IMR-90 (cell line): ENCODE results near the gene C15orf61. TPM values are rescaled to one million over a fixed set of nuclear protein-coding genes. Genes with fewer than 3 reads are reported as not detected.
A peak's percentile ranks its signal among the peaks of the same experiment; 100 is the strongest.

Source experiments
- ATAC-seq: fragments of 200-7000 bp; cut with Tn5 transposase; 2 replicates; pipeline ENCODE4 v1.9.1; 2020; ENCODE audit warnings: low read depth, mild to moderate bottlenecking, moderate library complexity
- BruUV-seq: library from RNA; stranded (reverse); fragments of 400-500 nt; replicated peaks from 2 replicates; lab custom pipeline; 2021; lab: Mats Ljungman, UMichigan
- CTCF ChIA-PET: fragments of 300-600 bp; formaldehyde crosslinking; extraction: SDS; loops from one replicate; lab custom pipeline; 2021; ENCODE audit warnings: antibody characterized with exemption; lab: Yijun Ruan, JAX
- POLR2A ChIA-PET: fragments of 300-600 bp; sonication (Branson Sonifier 250); formaldehyde crosslinking; loops from one replicate; lab custom pipeline; 2022; ENCODE audit warnings: antibody characterized with exemption; ENCODE audit not compliant: unreplicated experiment; lab: Charles Lee
- DNase-seq: peaks from one replicate; pipeline ENCODE4 v3.0.0; 2013
- H2AFZ ChIP-seq: replicated peaks from 2 replicates; pipeline ENCODE3; 2013; ENCODE audit warnings: low read length, mild to moderate bottlenecking; ENCODE audit not compliant: poor library complexity
- H2AK5ac ChIP-seq: 2 replicates; pipeline ENCODE4 v1.6.1; 2013; ENCODE audit warnings: low read depth, low read length, inconsistent platforms
- H2AK9ac ChIP-seq: replicated peaks from 2 replicates; pipeline ENCODE3; 2013; ENCODE audit warnings: mild to moderate bottlenecking, low read depth, low read length, moderate library complexity; ENCODE audit not compliant: poor library complexity
- H2BK120ac ChIP-seq: 2 replicates; pipeline ENCODE4 v1.6.1; 2013; ENCODE audit warnings: low read depth, low read length, inconsistent platforms
- H2BK15ac ChIP-seq: 3 replicates; pipeline ENCODE4 v1.6.1; 2013; ENCODE audit warnings: low read depth, low read length, inconsistent platforms
- H2BK20ac ChIP-seq: 2 replicates; pipeline ENCODE4 v1.6.1; 2013; ENCODE audit warnings: low read depth, mild to moderate bottlenecking, inconsistent platforms, low read length, moderate library complexity
- H2BK5ac ChIP-seq: 2 replicates; pipeline ENCODE4 v1.6.1; 2013; ENCODE audit warnings: mild to moderate bottlenecking, low read depth, low read length, inconsistent platforms; ENCODE audit not compliant: poor library complexity, severe bottlenecking
- H3K14ac ChIP-seq: replicated peaks from 2 replicates; pipeline ENCODE4 v1.6.1; 2013; ENCODE audit warnings: low read depth, low read length, inconsistent platforms
- H3K18ac ChIP-seq: 2 replicates; pipeline ENCODE4 v1.6.1; 2013; ENCODE audit warnings: low read depth, low read length, control low read depth
- H3K23ac ChIP-seq: 2 replicates; pipeline ENCODE4 v1.6.1; 2013; ENCODE audit warnings: low read depth, low read length, inconsistent platforms
- H3K27ac ChIP-seq: 2 replicates; pipeline ENCODE4 v1.5.1; 2013; ENCODE audit warnings: mild to moderate bottlenecking, control low read depth, low read length; ENCODE audit not compliant: insufficient read depth
- H3K27me3 ChIP-seq: 2 replicates; pipeline ENCODE4 v1.6.1; 2013; ENCODE audit warnings: low read length; ENCODE audit not compliant: control insufficient read depth, insufficient read depth
- H3K36me3 ChIP-seq: 2 replicates; pipeline ENCODE4 v1.6.1; 2013; ENCODE audit warnings: low read length, mixed read lengths; ENCODE audit not compliant: control insufficient read depth, insufficient read depth
- H3K4ac ChIP-seq: 2 replicates; pipeline ENCODE4 v1.6.1; 2013; ENCODE audit warnings: low read depth, low read length, inconsistent platforms
- H3K4me1 ChIP-seq: 2 replicates; pipeline ENCODE4 v1.6.1; 2013; ENCODE audit warnings: low read length, mixed read lengths; ENCODE audit not compliant: control insufficient read depth, insufficient read depth
- H3K4me2 ChIP-seq: 2 replicates; pipeline ENCODE4 v1.6.1; 2013; ENCODE audit warnings: low read depth, mild to moderate bottlenecking, control low read depth, low read length, moderate library complexity
- H3K4me3 ChIP-seq: 2 replicates; pipeline ENCODE4 v1.5.1; 2013; ENCODE audit warnings: low read depth, mild to moderate bottlenecking, control low read depth, low read length, moderate library complexity; ENCODE audit not compliant: insufficient read depth
- H3K56ac ChIP-seq: 2 replicates; pipeline ENCODE4 v1.6.1; 2013; ENCODE audit warnings: low read length, inconsistent platforms; ENCODE audit not compliant: insufficient read depth; ENCODE audit errors: extremely low read depth
- H3K79me1 ChIP-seq, 2 experiments: 2 replicates each; pipeline ENCODE4 v1.6.1; 2013; ENCODE audit warnings: low read length in 2 of 2, inconsistent platforms in 1 of 2, low read depth in 1 of 2
- H3K9ac ChIP-seq: 2 replicates; pipeline ENCODE4 v1.6.1; 2013; ENCODE audit warnings: low read depth, low read length, control low read depth
- H3K9me1 ChIP-seq: 2 replicates; pipeline ENCODE4 v1.6.1; 2013; ENCODE audit warnings: low read length, inconsistent platforms; ENCODE audit not compliant: insufficient read depth
- H3K9me3 ChIP-seq: 2 replicates; pipeline ENCODE4 v1.6.1; 2013; ENCODE audit warnings: low read length; ENCODE audit not compliant: control insufficient read depth, insufficient read depth
- H4K20me1 ChIP-seq: 2 replicates; pipeline ENCODE4 v1.6.1; 2013; ENCODE audit warnings: low read length, inconsistent platforms; ENCODE audit not compliant: insufficient read depth
- H4K5ac ChIP-seq: 2 replicates; pipeline ENCODE4 v1.6.1; 2013; ENCODE audit warnings: mild to moderate bottlenecking, low read depth, low read length, control low read depth
- H4K8ac ChIP-seq, 2 experiments: 2 replicates each; pipeline ENCODE4 v1.6.1; 2013; ENCODE audit warnings: low read depth in 2 of 2, low read length in 2 of 2, control low read depth in 1 of 2, inconsistent platforms in 1 of 2
- H4K91ac ChIP-seq: 2 replicates; pipeline ENCODE4 v1.6.1; 2013; ENCODE audit warnings: low read depth, low read length, inconsistent platforms; ENCODE audit not compliant: insufficient read depth
- BHLHE40 ChIP-seq: fragments of 150-350 bp; IDR thresholded peaks from 2 replicates; pipeline ENCODE4 v1.6.1; 2016; ENCODE audit warnings: mild to moderate bottlenecking, low read depth, low read length
- CHD1 ChIP-seq: IDR thresholded peaks from 2 replicates; pipeline ENCODE4 v1.6.1; 2012; ENCODE audit warnings: low read depth, low read length, improper control_type of control experiment
- MAZ ChIP-seq: IDR thresholded peaks from 2 replicates; pipeline ENCODE4 v1.6.1; 2012; ENCODE audit warnings: low read depth, mild to moderate bottlenecking, low read length, improper control_type of control experiment, moderate library complexity, borderline replicate concordance
- MXI1 ChIP-seq: IDR thresholded peaks from 2 replicates; pipeline ENCODE4 v1.6.1; 2012; ENCODE audit warnings: low read depth, mild to moderate bottlenecking, low read length, moderate library complexity, borderline replicate concordance
- RFX5 ChIP-seq: IDR thresholded peaks from 2 replicates; pipeline ENCODE4 v1.8.0; 2012; ENCODE audit warnings: low read depth, mild to moderate bottlenecking, low read length, moderate library complexity
- WGBS, 2 experiments: methylation state at CpG; one replicate each; pipeline versions ENCODE4 v1.1.5 to v1.1.7; 2013; ENCODE audit warnings: missing lambda C conversion rate in 2 of 2; ENCODE audit not compliant: insufficient read length in 1 of 2; ENCODE audit errors: extremely low coverage in 2 of 2; 5-methylcytosine and 5-hydroxymethylcytosine counted together
- dilution Hi-C: fragments of 300-500 bp; cut with HindIII; formaldehyde crosslinking; loops from one replicate; pipeline ENCODE4 v1.14.3; 2018; ENCODE audit warnings: low sequenced_read_pairs; ENCODE audit not compliant: unreplicated experiment
- in situ Hi-C: fragments of 300-500 bp; cut with MboI; formaldehyde crosslinking; loops from 3 replicates; pipeline ENCODE4 v1.14.3; 2019; ENCODE audit warnings: low sequenced_read_pairs, inconsistent platforms, mixed read lengths
- intact Hi-C: fragments of 100-400 bp; cut with micrococcal nuclease; formaldehyde crosslinking; loops from 2 replicates; pipeline ENCODE4 v1.10.0; 2022
- polyA plus RNA-seq, 3 experiments: library from polyadenylated mRNA; depleted of rRNA; stranded (reverse); fragments of >200 nt; gene quantifications; 2 replicates each; pipeline ENCODE4 v1.2.3, GENCODE V29; 2012; ENCODE audit warnings: low replicate concordance in 1 of 3
- total RNA-seq: library from RNA; depleted of rRNA; stranded (reverse); fragments of >200 nt; gene quantifications from 2 replicates; pipeline ENCODE4 v1.2.3, GENCODE V29; 2012
- TF ChIP-seq, protein P1 (sequence below): fragments of 150-350 bp; IDR thresholded peaks from 2 replicates; pipeline ENCODE4 v1.6.1; 2016; ENCODE audit warnings: low read depth, mild to moderate bottlenecking, low read length, moderate library complexity, borderline replicate concordance

The C15orf61 gene
- total and polyA plus RNA-seq, 2 of the 4 experiments (the other 2 are of a cell fraction) = 1.4 to 2.5 TPM

DNA sequence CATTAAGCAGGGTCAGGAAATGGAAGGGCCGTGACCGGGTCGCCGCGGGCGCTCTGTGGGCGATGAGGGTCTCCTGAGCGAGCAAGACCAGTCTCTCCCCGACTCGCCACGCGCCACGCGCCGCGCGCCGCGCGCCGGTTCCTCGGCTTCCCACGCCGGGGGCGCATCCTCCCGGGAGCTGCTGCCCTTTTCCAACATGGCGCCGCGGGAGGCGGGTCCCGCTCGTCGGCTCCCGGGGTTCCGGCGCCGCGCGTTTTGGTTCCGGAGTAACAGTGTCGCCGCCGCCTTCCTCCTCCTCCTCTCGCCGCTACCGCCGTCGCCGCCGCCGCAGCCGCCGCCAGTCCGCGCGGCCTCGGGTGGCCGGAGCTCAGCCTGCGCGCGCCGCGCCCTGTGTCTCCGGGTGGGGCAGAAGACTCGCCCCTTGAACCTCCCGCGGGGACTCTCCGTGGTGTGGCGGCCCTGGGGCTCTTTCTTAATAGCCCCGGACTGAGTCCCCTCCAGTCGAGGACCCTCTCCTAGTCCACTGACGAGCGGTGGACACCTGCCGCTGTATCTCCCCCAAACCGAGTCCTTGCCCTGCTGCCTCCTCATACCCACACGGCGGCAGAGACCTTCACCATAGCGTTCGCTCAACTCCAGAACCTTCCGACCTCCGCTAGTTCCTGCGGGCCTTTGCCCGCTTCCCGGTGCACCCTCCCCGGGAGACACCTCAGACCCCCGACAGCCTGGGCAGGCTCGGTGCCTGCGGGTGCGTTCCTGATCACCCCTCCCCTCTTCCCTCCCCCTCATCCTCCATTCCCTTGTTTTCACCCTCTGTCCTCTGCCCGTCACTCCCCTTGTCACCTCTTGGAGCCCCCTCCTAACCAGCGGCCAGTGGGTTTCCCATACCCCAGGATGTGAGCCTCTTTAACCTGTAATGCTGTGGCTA is 21.8 kb downstream of the C15orf61 start, which contains the start of gene MAP2K5:
MAP2K5 (plus strand) TSS at position 284 of the 928 bp plus-strand sequence; CDS start at position 917, 633 bp downstream.
- peak within 1 kb of the TSS; percentile 81 for H2AK9ac ChIP-seq
- H2BK15ac ChIP-seq = peak within 1 kb of the TSS; percentile 10; the same call in 1 of the 3 replicates
- peak within 1 kb of the TSS; percentile 97 for H3K23ac ChIP-seq
- CTCF ChIA-PET = no interaction called here
- TF ChIP-seq MAZ (peak; percentile 61; the same call in 1 of the 2 replicates), RFX5 (no peak), BHLHE40 (no peak), CHD1 (no peak), MXI1 (peak; percentile 85)
- TF ChIP-seq, protein P1, sequence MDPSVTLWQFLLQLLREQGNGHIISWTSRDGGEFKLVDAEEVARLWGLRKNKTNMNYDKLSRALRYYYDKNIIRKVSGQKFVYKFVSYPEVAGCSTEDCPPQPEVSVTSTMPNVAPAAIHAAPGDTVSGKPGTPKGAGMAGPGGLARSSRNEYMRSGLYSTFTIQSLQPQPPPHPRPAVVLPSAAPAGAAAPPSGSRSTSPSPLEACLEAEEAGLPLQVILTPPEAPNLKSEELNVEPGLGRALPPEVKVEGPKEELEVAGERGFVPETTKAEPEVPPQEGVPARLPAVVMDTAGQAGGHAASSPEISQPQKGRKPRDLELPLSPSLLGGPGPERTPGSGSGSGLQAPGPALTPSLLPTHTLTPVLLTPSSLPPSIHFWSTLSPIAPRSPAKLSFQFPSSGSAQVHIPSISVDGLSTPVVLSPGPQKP = no peak
- H3K18ac ChIP-seq = peak within 1 kb of the TSS; percentile 34
- peak within 1 kb of the TSS; percentile 96 for H2AFZ ChIP-seq
- in situ Hi-C loops = no loop called here
- WGBS, 2 experiments = 0% methylated on average over 37 of the region's 91 CpGs; no CpG with 5 or more reads in 1 of the 2 experiments
- H3K27ac ChIP-seq = peak within 1 kb of the TSS; percentile 71
- H3K9me1 ChIP-seq = no peaks in the 10 kb centered on the region
- H3K14ac ChIP-seq = peak within 1 kb of the TSS; percentile 93
- H4K91ac ChIP-seq = peak within 1 kb of the TSS; percentile 75
- peaks cover 9% of the 10 kb centered on the region; the same call in 1 of the 2 replicates for H3K36me3 ChIP-seq
- H2BK120ac ChIP-seq = peak within 1 kb of the TSS; percentile 52
- TSS peak; percentile 93 for BruUV-seq
- H4K20me1 ChIP-seq = no peaks in the 10 kb centered on the region
- dilution Hi-C loops = no loop called here
- H3K4me3 ChIP-seq = peak within 1 kb of the TSS; percentile 88
- H4K5ac ChIP-seq = peak within 1 kb of the TSS; percentile 89
- H3K27me3 ChIP-seq = no peaks in the 10 kb centered on the region
- peak within 1 kb of the TSS; percentile 57; the same call in 1 of the 2 replicates for H2AK5ac ChIP-seq
- H3K4me2 ChIP-seq = peak within 1 kb of the TSS; percentile 98
- POLR2A ChIA-PET = interaction anchor here (0.6 to 0.7 kb wide), 2 partner anchors 73 to 606 kb away, joined by 3 to 10 read pairs; no protein-coding TSS in a partner anchor
- peak within 1 kb of the TSS; percentile 50 for H3K56ac ChIP-seq
- peak within 1 kb of the TSS; percentile 95 to 99 for H4K8ac ChIP-seq
- H2BK20ac ChIP-seq = no peak within 1 kb of the TSS
- peak within 1 kb of the TSS; percentile 85 for H3K4ac ChIP-seq
- H3K79me1 ChIP-seq = peaks cover 25 to 31% of the 10 kb centered on the region in 2 experiments
- peaks cover 9% of the 10 kb centered on the region for H3K4me1 ChIP-seq
- intact Hi-C loops = loop anchor here (2.0 to 5.0 kb wide), 2 partner anchors 20 to 290 kb away; no protein-coding TSS in a partner anchor
- no peaks in the 10 kb centered on the region for H3K9me3 ChIP-seq
- H2BK5ac ChIP-seq = peak within 1 kb of the TSS; percentile 52
- ATAC-seq (peak; percentile 97), DNase-seq (peak; percentile 57)
- H3K9ac ChIP-seq = peak within 1 kb of the TSS; percentile 90
